ENCODE data around the gene ATP6V1B1. TPM values are rescaled to one million over a fixed set of nuclear protein-coding genes. Genes with fewer than 3 reads are reported as not detected.

ATP6V1B1 gene
- total RNA-seq, 6 experiments from 2014 or later, result 0.44 TPM; not detected in 5

DNA sequence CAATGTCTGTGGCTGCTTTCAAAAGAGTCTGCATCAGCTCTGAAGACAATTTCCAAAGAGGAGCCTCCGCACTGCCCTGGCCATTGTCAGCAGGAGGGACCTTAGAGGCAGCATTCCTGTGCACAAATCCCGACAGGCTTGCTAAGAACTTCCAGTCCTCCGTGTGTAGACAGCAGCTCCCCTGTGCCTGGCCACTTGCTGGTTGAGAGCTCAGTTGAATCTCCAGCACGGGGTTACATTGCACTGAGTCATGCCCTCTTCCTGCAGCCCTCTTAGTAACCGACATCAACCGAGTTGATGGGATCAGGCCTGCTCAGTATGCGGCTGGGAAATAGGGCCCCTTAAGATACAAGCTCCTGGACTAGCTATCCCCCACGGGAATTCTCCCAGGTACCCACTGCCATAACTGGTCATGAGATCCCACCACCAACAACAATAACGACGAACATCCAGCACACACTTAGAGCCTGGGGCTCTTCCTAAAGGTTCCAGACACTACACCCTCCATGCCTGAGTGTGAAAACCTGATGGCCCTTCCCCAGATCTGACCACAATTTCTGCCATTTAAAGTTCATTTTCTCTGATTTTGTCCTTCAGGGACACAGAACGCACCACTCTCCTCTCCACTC is 12.0 kb downstream of the ATP6V1B1 start:
- intact Hi-C loops (cut with DNase I), result loop anchor here in 1 of 2 donors (10.0 kb wide), 1 partner anchor 1003 kb away; no protein-coding TSS in a partner anchor
- no peak overlapping the region for H3K4me3 ChIP-seq
- H3K4me1 ChIP-seq, result peaks cover 0 to 7% (median 0%) of the 10 kb centered on the region in 4 donors
- ATAC-seq (no peak), DNase-seq (peak in 2 of 3 donors; percentile 14 to 36)
- 35% methylated on average over 5 of the region's 11 CpGs for WGBS (ENCODE audit: insufficient coverage, low coverage, low lambda C conversion rate, missing lambda C conversion rate)
- no peaks in the 10 kb centered on the region for H3K36me3 ChIP-seq
- TF ChIP-seq, protein P1, sequence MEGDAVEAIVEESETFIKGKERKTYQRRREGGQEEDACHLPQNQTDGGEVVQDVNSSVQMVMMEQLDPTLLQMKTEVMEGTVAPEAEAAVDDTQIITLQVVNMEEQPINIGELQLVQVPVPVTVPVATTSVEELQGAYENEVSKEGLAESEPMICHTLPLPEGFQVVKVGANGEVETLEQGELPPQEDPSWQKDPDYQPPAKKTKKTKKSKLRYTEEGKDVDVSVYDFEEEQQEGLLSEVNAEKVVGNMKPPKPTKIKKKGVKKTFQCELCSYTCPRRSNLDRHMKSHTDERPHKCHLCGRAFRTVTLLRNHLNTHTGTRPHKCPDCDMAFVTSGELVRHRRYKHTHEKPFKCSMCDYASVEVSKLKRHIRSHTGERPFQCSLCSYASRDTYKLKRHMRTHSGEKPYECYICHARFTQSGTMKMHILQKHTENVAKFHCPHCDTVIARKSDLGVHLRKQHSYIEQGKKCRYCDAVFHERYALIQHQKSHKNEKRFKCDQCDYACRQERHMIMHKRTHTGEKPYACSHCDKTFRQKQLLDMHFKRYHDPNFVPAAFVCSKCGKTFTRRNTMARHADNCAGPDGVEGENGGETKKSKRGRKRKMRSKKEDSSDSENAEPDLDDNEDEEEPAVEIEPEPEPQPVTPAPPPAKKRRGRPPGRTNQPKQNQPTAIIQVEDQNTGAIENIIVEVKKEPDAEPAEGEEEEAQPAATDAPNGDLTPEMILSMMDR (IDR thresholded peaks at IDR 0.05), result no peak
- H3K27me3 ChIP-seq, result peaks cover 0 to 3% of the 10 kb centered on the region in 2 donors
- H3K9me3 ChIP-seq, result no peaks in the 10 kb centered on the region
- no peak overlapping the region for H3K27ac ChIP-seq

DNA sequence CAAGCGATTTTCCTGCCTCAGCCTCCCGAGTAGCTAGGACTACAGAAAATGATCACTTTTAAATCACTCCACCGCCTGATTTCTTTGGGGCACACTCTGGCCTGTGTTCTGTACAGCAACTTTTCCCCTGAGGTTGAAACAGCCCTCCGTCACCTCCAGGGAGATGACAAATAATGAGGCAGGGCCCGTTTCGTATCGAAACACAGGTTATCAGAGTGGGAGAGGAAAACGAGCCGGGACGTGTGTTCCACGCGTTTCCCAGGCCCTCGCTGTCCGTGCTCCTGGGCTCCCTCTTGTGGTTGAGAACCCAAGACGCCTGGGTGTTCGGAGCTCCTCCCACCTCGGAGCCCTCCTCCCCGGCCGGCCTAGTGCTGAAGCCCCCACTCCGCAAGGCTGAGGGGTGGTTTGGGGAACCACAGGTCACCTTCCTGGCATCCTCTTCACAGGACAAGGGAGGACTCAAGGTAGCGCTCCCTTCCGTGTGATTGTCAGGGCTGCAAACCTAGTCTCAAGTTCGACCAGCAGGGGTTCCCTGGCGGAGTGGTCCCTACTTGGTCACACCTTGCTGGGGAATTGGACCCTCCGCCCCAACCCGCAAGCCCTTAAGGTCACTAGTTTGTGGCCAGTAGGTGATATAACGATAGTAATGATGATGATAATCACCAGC is 12.8 kb downstream of the ATP6V1B1 start:
- H3K27me3 ChIP-seq, result peaks cover 0 to 3% of the 10 kb centered on the region in 2 donors
- H3K36me3 ChIP-seq, result no peaks in the 10 kb centered on the region
- DNase-seq (peak; percentile 79 to 82 (median 81)), ATAC-seq (peak; percentile 97 to 99 (median 98))
- TF ChIP-seq, protein P1 (IDR thresholded peaks at IDR 0.05), result peak; percentile 62 to 88 (median 86)
- TF ChIP-seq POLR2A (IDR thresholded peaks at IDR 0.05), result no peak
- no peaks in the 10 kb centered on the region for H3K9me3 ChIP-seq
- H3K27ac ChIP-seq, result no peak overlapping the region
- H3K4me1 ChIP-seq, result peaks cover 0 to 7% (median 0%) of the 10 kb centered on the region in 4 donors
- H3K4me3 ChIP-seq, result peak overlapping the region in 2 of 3 donors; percentile 18 to 39
- 9% methylated on average over 20 of the region's 27 CpGs for WGBS (ENCODE audit: insufficient coverage, low coverage, low lambda C conversion rate, missing lambda C conversion rate)
- intact Hi-C loops (cut with DNase I), result loop anchor here in 1 of 2 donors (10.0 kb wide), 1 partner anchor 1004 kb away; no protein-coding TSS in a partner anchor

DNA sequence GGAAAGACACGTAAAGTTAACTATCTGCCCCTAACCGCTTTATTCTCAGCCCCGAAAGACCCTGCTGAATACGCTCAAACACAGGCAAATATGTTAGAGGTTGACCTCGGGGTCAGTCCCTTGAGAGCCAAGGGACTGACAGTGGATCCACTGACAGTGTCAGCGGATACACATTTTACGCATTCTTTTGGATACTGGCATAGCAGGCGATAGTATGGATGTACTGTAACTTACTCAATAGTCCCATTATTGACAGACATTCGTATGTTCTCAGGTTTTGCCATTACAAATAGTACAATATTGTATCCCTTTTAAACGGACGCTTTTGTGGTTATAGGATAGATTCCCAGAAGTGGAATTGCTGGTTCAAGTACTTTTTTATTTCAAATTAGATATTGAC is 13.4 kb downstream of the ATP6V1B1 start:
- DNase-seq (no peak), ATAC-seq (no peak)
- Histone ChIP-seq H3K36me3 (no peaks in the 10 kb centered on the region), H3K9me3 (no peaks in the 10 kb centered on the region), H3K27ac (no peak overlapping the region), H3K4me3 (no peak overlapping the region), H3K4me1 (peaks cover 0 to 7% (median 0%) of the 10 kb centered on the region in 4 donors), H3K27me3 (peaks cover 0 to 3% of the 10 kb centered on the region in 2 donors)
- 60% methylated on average over 11 of the region's 11 CpGs for WGBS (ENCODE audit: insufficient coverage, low coverage, low lambda C conversion rate, missing lambda C conversion rate)
- TF ChIP-seq, protein P1 (IDR thresholded peaks at IDR 0.05), result no peak
- TF ChIP-seq POLR2A (IDR thresholded peaks at IDR 0.05), result no peak
- intact Hi-C loops (cut with DNase I), result loop anchor here in 1 of 2 donors (10.0 kb wide), 1 partner anchor 1004 kb away; no protein-coding TSS in a partner anchor

DNA sequence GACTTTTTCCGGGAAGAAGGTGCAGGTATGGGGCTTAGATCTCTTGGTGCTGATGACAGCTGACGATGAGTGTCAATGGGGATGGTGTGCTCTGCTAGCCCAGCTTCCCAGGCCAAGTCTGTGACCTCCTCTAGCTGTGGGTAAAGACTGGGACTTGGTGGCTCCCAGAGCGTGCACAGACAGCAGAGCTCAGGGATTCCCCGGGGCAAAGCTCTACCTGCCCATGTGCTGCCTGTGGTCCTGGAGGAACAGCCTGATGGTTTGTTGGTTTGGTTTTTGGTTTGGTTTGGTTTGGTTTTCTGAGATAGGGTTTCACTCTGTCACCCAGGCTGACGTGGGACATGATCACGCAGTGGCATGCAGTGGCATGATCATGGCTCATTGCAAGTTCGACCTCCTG is 19.2 kb downstream of the ATP6V1B1 start:
- intact Hi-C loops (cut with DNase I), result no loop called here
- no peak for ATAC-seq
- DNase-seq, result peak in 2 of 3 donors; percentile 15 to 16

More for the DNA sequence above, 19.2 kb downstream of the ATP6V1B1 start:
- 73% methylated on average over 4 of the region's 7 CpGs for WGBS (ENCODE audit: insufficient coverage, low coverage, low lambda C conversion rate, missing lambda C conversion rate)
- H3K27ac ChIP-seq, result no peak overlapping the region
- H3K4me3 ChIP-seq, result no peak overlapping the region
- no peaks in the 10 kb centered on the region for H3K36me3 ChIP-seq
- TF ChIP-seq, protein P1 (IDR thresholded peaks at IDR 0.05), result no peak
- TF ChIP-seq POLR2A (IDR thresholded peaks at IDR 0.05), result no peak
- H3K27me3 ChIP-seq, result no peaks in the 10 kb centered on the region
- H3K9me3 ChIP-seq, result no peaks in the 10 kb centered on the region
- H3K4me1 ChIP-seq, result no peaks in the 10 kb centered on the region
